Right lung (tissue), 5 donors: ENCODE results near the gene CABYR. TPM values are rescaled to one million over a fixed set of nuclear protein-coding genes. Genes with fewer than 3 reads are reported as not detected.

Experiments used
- DNase-seq, 2 donors: peaks; one replicate each; pipeline ENCODE4 v3.0.0-alpha.2; 2013
- polyA plus RNA-seq, 5 donors: library from polyadenylated mRNA; unstranded; fragments of 120-200 nt; gene quantifications; one replicate each; pipeline versions ENCODE4 v1.2.1 to v1.2.3, GENCODE V29; 2013; ENCODE audit warnings: inconsistent platforms in 1 of 5, low replicate concordance in 1 of 5; ENCODE audit not compliant: insufficient read length in 5 of 5, insufficient read depth in 1 of 5

Gene CABYR
- polyA plus RNA-seq, 5 donors, result 3.2 to 8.8 (median 5.4) TPM

DNA sequence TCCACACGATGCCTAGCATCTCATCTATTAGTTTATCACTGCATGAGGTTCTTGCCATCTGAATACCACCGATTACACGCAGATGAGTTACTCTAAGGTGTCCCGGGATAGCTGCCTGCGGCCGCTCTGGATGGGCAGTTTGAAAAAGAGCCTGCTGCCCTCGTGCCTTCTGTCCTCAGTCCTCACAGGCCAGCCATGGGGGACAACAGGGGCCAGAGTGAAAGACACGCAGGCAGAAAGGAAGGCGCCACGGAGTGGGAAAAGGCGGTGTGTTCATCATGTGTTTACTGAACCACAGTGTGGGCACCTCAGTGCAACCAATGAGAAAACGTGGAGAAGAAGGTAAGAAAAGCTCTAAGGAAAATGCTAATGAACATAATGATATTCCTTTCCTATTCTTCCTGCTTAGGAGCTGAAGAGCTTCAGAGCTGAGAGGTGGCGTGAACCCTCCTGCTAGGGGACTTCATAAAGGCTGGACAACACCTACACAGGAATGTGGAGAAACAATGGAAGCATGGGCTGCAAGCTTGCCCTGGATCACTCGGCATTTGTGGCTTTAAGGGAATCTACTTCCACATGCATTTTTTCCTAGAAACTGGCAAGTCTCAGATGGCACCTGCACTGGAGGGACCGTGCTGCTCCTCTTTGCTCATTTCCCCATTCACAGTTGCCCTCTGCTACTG lies 50.9 kb downstream of the CABYR start:
- DNase-seq, result no peak

GRCh38 chr18:24190590-24190989 lies 51.7 kb downstream of the CABYR start:
- no peak for DNase-seq

GRCh38 chr18:24195296-24196053 lies 56.6 kb downstream of the CABYR start:
- no peak for DNase-seq

DNA sequence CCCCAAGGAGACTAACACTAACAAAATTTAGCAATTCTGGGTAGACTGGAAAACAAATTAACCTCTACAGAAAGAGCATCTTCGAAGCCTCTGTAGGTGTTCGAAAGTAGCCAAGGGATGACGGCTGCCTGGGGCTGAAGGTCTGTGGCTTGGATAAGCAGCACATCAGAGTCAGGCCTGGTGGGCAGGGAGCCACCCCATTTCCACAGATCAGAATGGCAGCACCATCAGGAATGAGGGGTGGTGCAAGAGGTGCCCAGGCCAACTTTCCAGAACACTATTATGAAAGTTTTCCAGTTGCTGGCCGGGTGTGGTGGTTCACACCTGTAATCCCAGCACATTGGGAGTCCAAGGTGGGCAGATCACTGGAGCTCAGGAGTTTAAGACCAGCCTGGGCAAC lies 57.9 kb downstream of the CABYR start:
- DNase-seq, result no peak

DNA sequence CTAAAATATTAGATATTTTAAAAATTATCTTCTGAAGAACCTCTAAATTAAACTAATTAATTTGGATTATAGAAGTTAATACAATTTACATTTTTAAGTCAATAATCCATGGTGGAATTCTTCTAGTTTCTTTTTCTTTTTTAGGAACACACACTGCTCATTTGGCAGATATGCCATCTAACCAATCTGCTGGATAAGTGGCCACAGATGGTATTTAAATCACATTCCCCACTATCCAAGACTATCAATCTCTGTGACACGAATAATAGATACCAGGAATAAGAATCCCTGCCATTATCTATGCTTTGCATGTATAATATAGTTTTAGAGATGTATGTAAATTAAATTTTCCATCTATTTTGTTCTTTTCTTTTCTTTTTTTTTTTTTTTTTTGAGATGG lies 58.5 kb downstream of the CABYR start:
- DNase-seq, result no peak

DNA sequence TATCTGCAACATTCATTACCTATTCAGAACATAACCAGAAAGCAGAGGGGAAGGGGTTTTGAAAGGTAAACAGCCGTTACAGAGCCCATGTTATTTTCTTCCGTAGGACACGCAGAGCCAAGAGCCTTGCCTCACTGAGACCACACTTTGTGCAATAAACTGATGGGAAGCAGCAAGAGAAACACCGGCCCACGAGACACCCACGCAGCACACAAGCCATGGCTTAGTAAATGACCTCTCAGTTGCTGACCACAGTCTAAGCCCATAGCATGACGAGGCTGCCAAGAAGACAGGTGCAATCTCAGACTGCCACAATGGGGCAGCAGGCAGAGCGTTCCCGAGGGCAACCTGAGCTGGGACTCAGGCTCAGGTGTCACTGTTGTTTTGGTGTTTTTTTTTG lies 59.6 kb downstream of the CABYR start:
- no peak for DNase-seq

- DNase-seq, result no peak
Observed at GRCh38 chr18:24199372-24199962, 60.6 kb downstream of the CABYR start.

DNA sequence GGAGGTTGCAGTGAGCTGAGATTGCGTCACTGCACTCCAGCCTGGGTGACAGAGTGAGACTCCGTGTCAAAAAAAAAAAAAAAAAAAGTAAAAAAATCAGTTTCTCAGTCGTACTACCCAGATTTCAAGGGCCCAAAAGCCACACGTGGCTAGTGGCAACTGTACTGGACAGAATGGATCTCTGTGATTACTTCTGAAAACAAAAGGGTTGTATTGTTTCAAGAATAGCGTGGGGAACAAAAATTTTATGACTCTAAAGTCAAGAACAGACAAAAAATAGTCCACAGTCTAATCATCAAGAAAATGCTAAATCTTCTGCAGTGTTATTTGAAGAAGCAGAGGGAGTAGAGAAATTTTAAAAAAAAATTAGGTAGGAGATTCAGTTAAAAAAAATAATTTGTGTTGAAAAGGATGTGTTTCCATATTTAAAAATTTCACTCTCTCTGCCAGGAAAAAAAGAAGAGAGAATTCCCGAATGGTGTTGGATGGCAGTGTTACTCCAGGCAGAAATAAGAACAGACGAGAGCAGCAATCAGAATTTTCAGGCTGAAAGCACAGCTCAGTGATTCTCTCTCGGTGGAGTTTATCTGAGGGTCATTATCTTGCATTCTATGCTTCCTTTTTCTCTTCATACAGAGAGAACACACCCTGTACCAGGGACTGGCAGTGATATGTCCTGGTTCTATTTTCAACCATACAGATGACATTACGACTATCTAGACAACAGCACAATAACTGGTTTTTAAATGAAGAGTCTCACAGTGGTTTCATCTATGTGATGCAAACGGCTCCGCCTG lies 61.8 kb downstream of the CABYR start:
- DNase-seq, result no peak

GRCh38 chr18:24201699-24202687 lies 63.1 kb downstream of the CABYR start:
- DNase-seq, result no peak

DNA sequence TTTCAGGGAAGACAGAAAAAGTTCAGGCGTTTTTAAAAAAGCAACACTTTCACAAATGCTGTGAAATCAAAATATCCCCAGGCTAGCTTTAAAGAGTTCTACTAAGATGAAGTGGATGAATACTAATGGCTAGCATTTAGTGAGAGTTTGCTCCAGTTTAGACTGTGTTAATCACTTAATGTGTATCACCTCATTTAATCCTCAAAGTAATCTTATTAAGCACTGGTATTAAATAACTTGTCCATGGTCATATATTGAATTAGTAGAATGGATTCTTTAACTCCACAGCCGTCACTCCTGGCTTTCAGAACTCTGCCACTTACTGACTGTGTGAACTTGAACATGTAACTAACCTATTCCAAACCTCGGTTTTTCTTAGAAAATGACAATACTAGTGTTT lies 66.0 kb downstream of the CABYR start:
- no peak for DNase-seq

DNA sequence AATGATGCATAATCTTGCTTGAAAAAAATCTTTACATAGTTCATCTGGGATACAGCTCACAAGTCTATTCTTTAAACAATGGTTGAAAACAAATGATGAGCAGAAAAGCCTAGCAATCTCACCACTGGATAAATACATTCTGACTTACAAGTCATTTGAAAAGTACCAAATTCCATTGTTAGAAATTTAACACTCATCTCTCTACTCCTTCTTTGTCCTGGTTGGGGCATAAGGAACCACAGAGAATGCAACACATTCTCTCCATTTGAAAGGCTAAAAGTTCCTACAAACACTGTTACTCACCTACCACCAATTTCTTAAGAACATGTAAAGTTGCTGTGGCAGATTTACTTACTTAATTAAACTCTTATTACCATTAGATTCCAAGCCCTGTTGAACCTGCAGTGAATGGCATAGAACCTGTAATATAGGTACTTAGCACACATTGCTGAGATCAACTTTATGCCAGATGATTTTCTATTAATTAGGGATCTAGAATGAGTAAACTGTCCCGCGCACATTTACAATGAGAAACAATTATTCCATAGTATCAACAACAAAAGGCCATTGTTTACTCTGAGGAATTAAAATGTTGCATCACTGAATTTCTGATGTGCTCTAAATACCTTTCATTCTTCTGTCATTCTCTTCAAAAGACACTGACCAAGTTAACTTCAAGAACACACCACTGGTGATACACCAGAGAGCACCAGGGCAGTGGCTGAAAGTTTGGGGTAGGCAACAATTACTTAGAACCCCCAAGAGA lies 69.6 kb downstream of the CABYR start:
- no peak for DNase-seq

- no peak for DNase-seq
Observed at GRCh38 chr18:24209558-24209957, 70.7 kb downstream of the CABYR start.

Other genes with a start within 250 kb of the CABYR start
- 10 to 100 TPM; 11.1 to 14.5 (median 13.2) TPM for gene TTC39C, start 124.3 kb upstream of the CABYR start, polyA plus RNA-seq